Stimulated activated naive B cell treated with anti-CD40 and anti-IgM and Interleukin-4, amounts not matched to agents 10 μg/mL and 1 μg/mL and 100 μg/mL, for 72 hours (primary cell): ENCODE data around the gene SOAT2.
A peak's percentile ranks its signal among the peaks of the same experiment; 100 is the strongest.
"Not testable (repeated sequence)": the region's sequence is repeated elsewhere in the genome, so short reads cannot be mapped to it uniquely, and the experiment has no call there.

Experiments used
- ATAC-seq, 2 donors: fragments of 150-1000 bp; cut with Tn5 transposase; replicated peaks; 2 replicates each; pipeline ENCODE4 v1.10.0; 2021; ENCODE audit warnings: moderate library complexity in 1 of 2
- DNase-seq: peaks from one replicate; pipeline ENCODE4 v3.0.0; 2021
- H3K27ac Mint-ChIP-seq: one replicate; pipeline ENCODE4 v1.8.0; 2022; ENCODE audit warnings: mild to moderate bottlenecking, mixed read lengths
- H3K27me3 Mint-ChIP-seq, 2 donors: one replicate each; pipeline ENCODE4 v1.8.0; 2022; ENCODE audit warnings: mixed read lengths in 2 of 2
- H3K36me3 Mint-ChIP-seq, 2 donors: one replicate each; pipeline ENCODE4 v1.8.0; 2022; ENCODE audit warnings: mixed read lengths in 2 of 2, mild to moderate bottlenecking in 1 of 2
- H3K4me1 Mint-ChIP-seq, 2 donors: one replicate each; pipeline ENCODE4 v1.8.0; 2022; ENCODE audit warnings: mixed read lengths in 2 of 2, mild to moderate bottlenecking in 1 of 2
- H3K4me3 Mint-ChIP-seq, 2 donors: one replicate each; pipeline ENCODE4 v1.8.0; 2022; ENCODE audit warnings: mild to moderate bottlenecking in 2 of 2, mixed read lengths in 2 of 2, moderate library complexity in 1 of 2
- H3K9me3 Mint-ChIP-seq, 2 donors: one replicate each; pipeline ENCODE4 v1.8.0; 2022; ENCODE audit warnings: mixed read lengths in 2 of 2, mild to moderate bottlenecking in 1 of 2

The SOAT2 gene

DNA sequence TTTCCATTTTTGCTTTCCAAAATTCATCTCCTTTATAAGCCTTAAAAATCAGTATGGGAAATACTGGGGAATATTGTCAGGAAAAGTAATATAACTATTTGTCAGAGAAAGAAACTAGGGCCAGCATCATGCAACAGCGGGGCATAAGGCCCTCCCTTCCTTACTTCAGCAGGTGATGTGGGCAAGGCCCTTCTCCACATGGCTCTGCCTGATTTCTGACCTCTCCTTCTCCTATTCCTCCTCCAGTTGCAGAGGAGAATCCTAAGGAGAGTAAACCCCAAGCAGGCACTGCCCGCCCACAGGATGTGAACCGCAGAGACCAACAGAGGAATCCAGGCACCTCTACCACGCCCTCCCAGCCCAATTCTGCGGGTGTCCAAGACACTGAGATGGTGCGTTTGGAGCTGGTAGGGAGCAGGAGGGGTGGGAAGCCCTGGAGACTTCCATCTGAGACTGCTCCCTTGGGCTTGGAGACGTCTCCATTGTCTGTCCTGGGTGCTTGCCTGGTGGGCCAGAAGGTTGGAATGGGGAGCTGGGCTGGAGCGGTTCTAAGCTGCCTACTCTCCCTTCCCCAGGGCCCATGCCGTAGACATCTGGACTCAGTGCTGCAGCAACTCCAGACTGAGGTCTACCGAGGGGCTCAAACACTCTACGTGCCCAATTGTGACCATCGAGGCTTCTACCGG lies 2.7 kb upstream of the SOAT2 start:
- H3K4me1 Mint-ChIP-seq: peaks cover 33 to 54% of the 10 kb centered on the region in 2 donors
- H3K4me3 Mint-ChIP-seq: no peak overlapping the region
- no peak overlapping the region for H3K27ac Mint-ChIP-seq
- peaks cover 21 to 30% of the 10 kb centered on the region in 2 donors for H3K27me3 Mint-ChIP-seq
- H3K36me3 Mint-ChIP-seq: no peaks in the 10 kb centered on the region
- no peaks in the 10 kb centered on the region for H3K9me3 Mint-ChIP-seq
- ATAC-seq (no peak), DNase-seq (no peak)

DNA sequence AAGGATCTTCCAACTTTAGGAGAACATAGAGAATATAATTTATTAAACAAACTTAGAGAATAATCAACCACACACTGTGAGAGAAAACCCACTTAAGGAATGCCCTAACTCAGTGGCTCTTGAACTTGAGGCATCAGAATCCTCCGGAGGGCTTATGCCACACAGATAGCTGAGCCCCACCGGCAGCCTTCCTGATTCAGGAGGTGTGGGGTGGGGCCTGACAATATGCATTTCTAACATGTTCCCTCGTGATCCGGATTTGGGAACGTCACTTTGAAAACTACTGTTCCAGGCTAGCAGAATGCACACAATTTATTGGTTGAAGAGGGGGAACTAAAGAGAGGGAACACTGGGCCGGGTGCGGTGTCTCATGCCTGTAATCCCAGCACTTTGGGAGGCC lies 2.0 kb upstream of the SOAT2 start:
- Mint-ChIP-seq H3K4me1 (peaks cover 33 to 54% of the 10 kb centered on the region in 2 donors), H3K27me3 (peaks cover 17 to 26% of the 10 kb centered on the region in 2 donors), H3K4me3 (no peak overlapping the region), H3K27ac (no peak overlapping the region), H3K9me3 (no peaks in the 10 kb centered on the region), H3K36me3 (no peaks in the 10 kb centered on the region)
- DNase-seq: no peak
- ATAC-seq: no peak

DNA sequence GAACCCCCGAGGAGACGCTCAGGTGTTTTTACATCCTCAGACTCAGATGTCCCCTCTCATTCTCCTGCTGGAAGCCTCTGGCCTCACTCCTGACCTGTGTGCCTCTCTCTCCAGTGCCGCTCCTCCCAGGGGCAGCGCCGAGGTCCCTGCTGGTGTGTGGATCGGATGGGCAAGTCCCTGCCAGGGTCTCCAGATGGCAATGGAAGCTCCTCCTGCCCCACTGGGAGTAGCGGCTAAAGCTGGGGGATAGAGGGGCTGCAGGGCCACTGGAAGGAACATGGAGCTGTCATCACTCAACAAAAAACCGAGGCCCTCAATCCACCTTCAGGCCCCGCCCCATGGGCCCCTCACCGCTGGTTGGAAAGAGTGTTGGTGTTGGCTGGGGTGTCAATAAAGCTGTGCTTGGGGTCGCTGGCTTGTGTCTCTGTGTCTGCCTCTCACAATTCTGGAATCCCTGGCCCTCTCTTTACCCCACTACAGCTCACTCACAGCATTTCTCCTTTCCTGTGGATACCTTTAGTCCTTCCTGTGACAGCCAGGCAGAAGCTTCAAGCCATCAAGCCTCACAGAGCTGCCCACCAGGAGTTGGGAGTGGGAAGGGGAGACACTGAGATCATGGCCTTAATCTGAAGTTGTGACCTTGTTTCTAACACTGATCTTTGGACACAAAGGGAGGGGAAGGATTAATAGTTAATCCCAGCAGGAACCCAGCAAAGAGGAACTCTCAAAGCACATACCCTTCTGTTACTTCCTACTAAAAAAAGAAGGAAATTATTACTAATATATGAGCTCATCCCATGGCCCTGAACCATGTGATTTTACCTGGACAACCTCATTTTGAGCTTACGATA lies 1.1 kb upstream of the SOAT2 start:
- H3K27me3 Mint-ChIP-seq: peaks cover 8 to 17% of the 10 kb centered on the region in 2 donors
- DNase-seq (no peak), ATAC-seq (no peak)
- no peaks in the 10 kb centered on the region for H3K36me3 Mint-ChIP-seq
- H3K9me3 Mint-ChIP-seq: no peaks in the 10 kb centered on the region
- no peak overlapping the region for H3K27ac Mint-ChIP-seq
- H3K4me3 Mint-ChIP-seq: no peak overlapping the region
- H3K4me1 Mint-ChIP-seq: peaks cover 30 to 50% of the 10 kb centered on the region in 2 donors

DNA sequence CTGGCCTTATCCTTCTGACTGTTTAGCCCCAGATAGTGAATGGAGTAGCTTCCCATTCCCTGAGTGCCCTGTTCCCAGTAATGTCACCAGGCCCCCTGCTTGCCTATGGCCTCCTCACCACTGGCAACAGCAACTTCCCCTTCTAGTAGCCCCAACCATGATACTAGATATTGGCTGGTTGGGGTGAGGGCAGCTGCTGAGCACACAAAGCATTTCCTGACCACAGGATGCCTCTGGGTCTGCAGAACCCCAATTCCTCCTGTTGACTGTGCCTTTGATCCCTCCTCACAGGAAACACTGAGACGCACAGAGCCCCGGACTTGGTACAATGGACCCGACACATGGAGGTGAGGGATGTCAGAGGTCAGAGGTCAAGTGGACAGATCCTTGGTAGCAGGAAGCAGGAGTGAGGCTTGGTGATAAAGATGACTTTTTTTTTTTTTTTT lies 597 bp downstream of the SOAT2 start:
- Mint-ChIP-seq H3K9me3 (no peaks in the 10 kb centered on the region), H3K4me3 (no peak overlapping the region), H3K36me3 (no peaks in the 10 kb centered on the region), H3K27ac (no peak overlapping the region), H3K4me1 (peaks cover 17 to 32% of the 10 kb centered on the region in 2 donors), H3K27me3 (no peaks in the 10 kb centered on the region)
- ATAC-seq (peak; percentile 19 to 35), DNase-seq (no peak)

DNA sequence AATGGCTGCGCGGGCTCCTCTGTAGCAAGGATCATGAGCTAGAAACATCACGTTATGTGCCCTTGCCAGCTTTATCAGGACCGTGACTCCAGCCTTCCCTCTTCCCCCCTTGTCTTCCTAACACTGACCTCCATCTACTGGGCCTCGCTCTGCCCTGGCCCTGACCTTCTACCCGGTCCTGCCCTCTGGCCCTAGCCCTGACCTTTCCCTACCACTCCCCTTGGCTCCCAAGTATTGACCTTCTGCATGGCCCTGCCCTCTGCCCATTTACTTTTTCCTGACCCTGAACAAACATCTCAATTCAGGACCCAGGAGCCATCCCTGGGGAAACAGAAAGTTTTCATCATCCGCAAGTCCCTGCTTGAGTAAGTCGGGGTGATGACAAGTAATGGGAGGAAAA lies 2.0 kb downstream of the SOAT2 start:
- no peaks in the 10 kb centered on the region for H3K27me3 Mint-ChIP-seq
- no peaks in the 10 kb centered on the region for H3K36me3 Mint-ChIP-seq
- no peak overlapping the region for H3K27ac Mint-ChIP-seq
- no peak overlapping the region for H3K4me3 Mint-ChIP-seq
- no peak for DNase-seq
- H3K9me3 Mint-ChIP-seq: no peaks in the 10 kb centered on the region
- H3K4me1 Mint-ChIP-seq: peaks cover 12 to 26% of the 10 kb centered on the region in 2 donors
- ATAC-seq: no peak

DNA sequence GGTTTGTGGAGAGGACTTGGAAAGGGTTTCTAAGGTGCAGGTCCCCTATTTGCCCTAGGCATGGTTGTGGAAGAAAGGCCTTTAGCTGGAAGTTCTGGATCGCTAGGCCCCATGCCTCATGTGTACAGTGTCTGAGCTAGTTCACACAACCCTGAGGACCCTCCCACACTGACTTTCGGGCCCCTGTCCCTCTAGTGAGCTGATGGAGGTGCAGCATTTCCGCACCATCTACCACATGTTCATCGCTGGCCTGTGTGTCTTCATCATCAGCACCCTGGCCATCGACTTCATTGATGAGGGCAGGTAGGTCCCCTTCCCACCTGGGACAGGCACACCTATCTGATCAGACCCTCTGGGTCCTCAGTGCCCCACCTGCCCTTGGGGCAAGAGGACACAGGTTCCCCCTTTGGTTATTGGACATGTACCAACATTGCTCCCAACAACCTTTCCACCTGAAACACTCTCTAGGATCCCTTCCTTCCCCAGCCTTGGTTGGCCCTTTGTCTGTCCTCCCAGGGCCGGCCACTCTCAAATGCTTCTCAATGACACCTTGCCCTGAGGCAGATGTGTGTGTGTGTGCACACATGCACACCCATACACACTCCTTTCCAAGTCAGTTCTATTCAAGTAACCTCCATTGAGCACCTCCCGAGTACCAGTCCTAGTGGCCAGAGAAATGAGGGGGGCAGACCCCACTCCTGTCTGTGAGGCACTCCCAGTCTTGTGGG lies 2.6 kb downstream of the SOAT2 start:
- Mint-ChIP-seq H3K9me3 (no peaks in the 10 kb centered on the region), H3K27ac (no peak overlapping the region), H3K4me1 (peaks cover 12 to 26% of the 10 kb centered on the region in 2 donors), H3K27me3 (no peaks in the 10 kb centered on the region), H3K36me3 (no peaks in the 10 kb centered on the region), H3K4me3 (no peak overlapping the region)
- ATAC-seq (no peak), DNase-seq (no peak)

DNA sequence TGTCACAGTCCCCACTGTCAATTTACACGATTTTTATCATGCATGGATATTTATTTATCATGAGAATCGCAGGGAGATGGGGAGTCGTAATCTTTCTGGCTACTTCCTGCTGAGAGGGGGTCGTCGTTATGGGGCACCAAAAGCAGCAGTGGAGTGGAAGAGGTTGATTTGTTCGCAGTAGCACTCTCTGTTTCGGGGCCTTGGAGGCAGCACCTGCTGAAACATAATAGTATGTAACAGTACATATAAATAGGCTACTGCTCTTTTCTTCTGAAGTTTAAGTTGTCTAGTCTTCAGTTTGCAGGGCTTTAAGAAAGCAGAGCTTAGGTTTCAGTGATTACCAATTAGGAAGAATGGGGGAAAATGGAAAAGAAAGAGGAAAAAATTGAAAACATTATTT lies 3.8 kb downstream of the SOAT2 start:
- no peak for DNase-seq
- no peaks in the 10 kb centered on the region for H3K27me3 Mint-ChIP-seq
- no peak overlapping the region for H3K27ac Mint-ChIP-seq

DNA sequence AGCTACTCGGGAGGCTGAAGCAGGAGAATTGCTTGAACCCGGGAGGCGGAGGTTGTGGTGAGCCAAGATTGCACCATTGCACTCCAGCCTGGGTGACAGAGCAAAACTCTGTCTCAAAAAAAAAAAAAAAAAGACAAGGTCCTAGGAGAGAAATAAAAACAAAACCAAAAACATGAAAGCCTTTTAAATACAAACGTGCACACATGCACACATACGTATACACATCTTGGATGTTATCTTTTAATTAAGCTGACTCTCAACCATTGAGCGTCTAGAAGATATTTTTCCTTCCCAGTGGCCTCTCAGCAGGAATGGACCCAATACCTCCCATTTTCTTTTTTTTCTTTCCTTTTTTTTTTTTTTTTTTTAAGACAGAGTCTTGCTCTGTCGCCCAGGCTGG lies 9.1 kb downstream of the SOAT2 start:
- DNase-seq, H3K4me3 Mint-ChIP-seq, H3K36me3 Mint-ChIP-seq, ATAC-seq, H3K27me3 Mint-ChIP-seq, H3K9me3 Mint-ChIP-seq, H3K4me1 Mint-ChIP-seq, H3K27ac Mint-ChIP-seq: not testable (repeated sequence)

More for the DNA sequence above, 3.8 kb downstream of the SOAT2 start:
- peaks cover 12 to 26% of the 10 kb centered on the region in 2 donors for H3K4me1 Mint-ChIP-seq
- no peak overlapping the region for H3K4me3 Mint-ChIP-seq
- no peak for ATAC-seq
- H3K36me3 Mint-ChIP-seq: no peaks in the 10 kb centered on the region
- H3K9me3 Mint-ChIP-seq: no peaks in the 10 kb centered on the region

DNA sequence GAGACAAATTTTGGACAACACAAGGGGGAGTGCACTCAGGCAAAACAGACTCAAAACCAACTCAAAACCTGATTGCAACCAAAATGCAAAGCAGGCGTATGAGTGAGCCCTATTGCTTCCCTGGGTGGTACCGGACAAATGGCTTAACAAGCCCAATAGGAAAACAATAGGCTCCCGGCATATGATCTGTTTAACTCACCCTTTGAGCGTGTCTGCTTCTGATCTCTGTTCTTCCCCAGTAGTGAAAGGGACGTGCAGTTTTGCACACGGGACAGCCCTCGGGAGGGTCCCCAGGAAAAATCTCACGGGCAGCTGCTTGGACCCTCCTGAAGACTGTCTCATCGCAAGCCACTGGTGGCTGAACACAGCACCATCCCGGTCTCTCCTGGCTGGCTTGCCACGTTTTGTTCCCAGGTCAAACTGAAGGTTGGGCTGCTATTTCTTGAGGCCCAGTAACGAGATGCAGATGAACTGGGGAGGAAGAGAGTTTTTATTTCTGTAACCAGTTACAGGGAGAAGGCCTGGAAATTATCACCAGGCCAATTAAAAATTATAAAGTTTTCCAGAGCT lies 9.9 kb downstream of the SOAT2 start:
- Mint-ChIP-seq H3K9me3 (no peaks in the 10 kb centered on the region), H3K27me3 (no peaks in the 10 kb centered on the region), H3K36me3 (no peaks in the 10 kb centered on the region), H3K27ac (no peak overlapping the region), H3K4me1 (no peaks in the 10 kb centered on the region), H3K4me3 (no peak overlapping the region)
- DNase-seq (no peak), ATAC-seq (no peak)

DNA sequence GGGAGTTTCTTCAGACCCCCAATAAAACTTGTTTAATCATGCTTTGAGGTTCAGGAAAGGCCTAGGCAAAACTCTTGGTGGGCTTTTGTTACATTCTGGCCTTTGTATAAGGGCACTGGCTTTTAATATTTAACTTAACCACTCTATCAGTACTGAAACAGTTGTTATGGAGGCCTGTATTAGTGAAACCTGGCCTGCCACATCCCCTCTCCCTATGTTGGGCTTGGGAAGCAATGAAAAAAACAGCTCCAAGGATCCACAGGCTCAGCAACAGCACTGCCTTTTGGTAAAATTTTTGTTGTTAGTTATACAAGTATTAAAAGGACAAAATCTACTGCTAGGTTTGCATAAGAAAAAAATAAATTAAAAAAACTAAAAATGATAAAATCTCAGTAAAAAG lies 10.7 kb downstream of the SOAT2 start:
- no peaks in the 10 kb centered on the region for H3K36me3 Mint-ChIP-seq
- no peak overlapping the region for H3K27ac Mint-ChIP-seq
- no peaks in the 10 kb centered on the region for H3K27me3 Mint-ChIP-seq
- H3K4me1 Mint-ChIP-seq: no peaks in the 10 kb centered on the region
- no peak overlapping the region for H3K4me3 Mint-ChIP-seq
- ATAC-seq (no peak), DNase-seq (no peak)
- no peaks in the 10 kb centered on the region for H3K9me3 Mint-ChIP-seq

DNA sequence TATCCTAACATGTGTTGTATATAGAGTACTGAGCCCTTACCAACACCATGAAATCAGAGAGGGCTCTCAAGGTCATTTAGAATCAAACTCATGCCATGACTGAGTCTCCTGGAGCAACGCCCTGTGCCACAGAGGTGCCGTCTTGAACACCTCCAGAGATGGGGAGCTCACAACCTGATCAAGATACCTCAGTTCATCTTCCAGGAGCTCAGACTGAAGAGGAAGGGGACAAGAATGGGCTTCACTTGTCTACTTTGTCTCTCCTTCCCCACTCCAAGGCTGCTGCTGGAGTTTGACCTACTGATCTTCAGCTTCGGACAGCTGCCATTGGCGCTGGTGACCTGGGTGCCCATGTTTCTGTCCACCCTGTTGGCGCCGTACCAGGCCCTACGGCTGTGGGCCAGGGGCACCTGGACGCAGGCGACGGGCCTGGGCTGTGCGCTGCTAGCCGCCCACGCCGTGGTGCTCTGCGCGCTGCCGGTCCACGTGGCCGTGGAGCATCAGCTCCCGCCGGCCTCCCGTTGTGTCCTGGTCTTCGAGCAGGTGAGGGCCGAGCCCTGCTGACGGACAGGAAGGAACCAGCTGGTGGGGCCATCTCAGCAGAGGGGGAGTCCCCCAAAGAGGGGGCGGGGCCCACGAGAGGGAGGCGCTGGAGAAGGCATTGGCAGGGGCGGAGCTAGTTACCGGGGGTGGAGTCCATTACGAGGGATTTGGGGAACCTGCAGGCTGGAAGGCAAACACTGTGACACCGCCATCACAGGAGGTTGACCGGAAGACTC lies 12.0 kb downstream of the SOAT2 start:
- H3K9me3 Mint-ChIP-seq: no peaks in the 10 kb centered on the region

DNA sequence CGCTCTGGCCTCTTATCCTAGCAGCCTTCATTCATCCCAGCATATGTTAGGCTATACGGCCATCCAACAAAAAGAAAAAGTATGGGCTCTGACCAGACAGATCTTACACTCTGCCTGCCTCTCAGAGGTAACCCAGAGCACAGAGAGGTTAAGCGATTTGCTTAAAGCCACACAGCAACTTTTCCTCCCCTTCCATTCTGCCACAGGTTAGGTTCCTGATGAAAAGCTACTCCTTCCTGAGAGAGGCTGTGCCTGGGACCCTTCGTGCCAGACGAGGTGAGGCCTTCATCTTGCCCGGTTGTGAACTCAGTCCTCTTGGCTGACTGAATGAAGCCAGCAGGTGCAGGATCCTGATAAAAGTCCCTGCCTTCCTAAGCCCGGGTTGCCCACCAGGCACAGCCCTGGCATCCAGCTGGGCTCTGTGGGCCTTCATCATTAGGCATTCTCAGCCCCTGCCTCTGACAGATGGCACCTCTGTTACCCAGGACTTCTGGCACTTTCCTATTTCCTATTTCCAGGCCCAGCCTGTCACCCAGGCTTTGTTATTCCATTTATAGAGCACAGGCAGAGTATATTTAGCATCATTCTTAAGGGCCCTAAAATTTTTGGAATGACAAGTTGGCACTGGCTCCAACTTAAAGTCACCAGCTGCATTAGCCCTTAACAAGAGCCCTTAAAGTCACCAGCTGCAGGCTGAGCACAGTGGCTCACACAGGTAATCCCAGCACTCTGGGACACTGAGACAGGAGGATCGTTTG lies 12.8 kb downstream of the SOAT2 start:
- Mint-ChIP-seq H3K9me3 (no peaks in the 10 kb centered on the region), H3K27me3 (no peaks in the 10 kb centered on the region), H3K4me1 (no peaks in the 10 kb centered on the region), H3K27ac (no peak overlapping the region), H3K36me3 (no peaks in the 10 kb centered on the region), H3K4me3 (no peak overlapping the region)
- DNase-seq (no peak), ATAC-seq (no peak)

More for the DNA sequence above, 12.0 kb downstream of the SOAT2 start:
- Mint-ChIP-seq H3K4me3 (no peak overlapping the region), H3K27ac (no peak overlapping the region), H3K4me1 (no peaks in the 10 kb centered on the region), H3K27me3 (no peaks in the 10 kb centered on the region), H3K36me3 (no peaks in the 10 kb centered on the region)
- DNase-seq: no peak
- peak in 1 of 2 donors; percentile 45 for ATAC-seq

DNA sequence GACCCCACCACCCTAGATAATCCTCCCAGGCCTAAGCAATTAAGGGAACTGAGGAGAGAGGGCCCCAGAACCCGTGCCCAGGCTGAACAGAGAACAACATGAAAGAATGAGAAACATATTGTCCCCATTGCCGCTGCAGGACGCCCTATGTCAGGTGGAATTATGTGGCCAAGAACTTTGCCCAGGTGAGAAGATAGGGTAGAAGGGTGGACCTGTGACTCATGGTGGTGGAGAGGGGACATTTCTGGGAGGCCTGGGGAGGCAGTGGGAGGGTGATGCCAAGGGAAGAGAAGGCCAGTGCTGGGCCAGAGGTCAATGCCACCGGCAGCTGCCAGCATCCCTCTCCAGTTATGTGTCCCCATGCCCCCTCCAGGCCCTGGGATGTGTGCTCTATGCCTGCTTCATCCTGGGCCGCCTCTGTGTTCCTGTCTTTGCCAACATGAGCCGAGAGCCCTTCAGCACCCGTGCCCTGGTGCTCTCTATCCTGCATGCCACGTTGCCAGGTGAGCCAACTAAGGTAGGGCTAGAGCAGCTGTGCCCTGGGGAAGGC lies 15.5 kb downstream of the SOAT2 start:
- Mint-ChIP-seq H3K36me3 (no peaks in the 10 kb centered on the region), H3K4me3 (no peak overlapping the region), H3K27me3 (no peaks in the 10 kb centered on the region), H3K27ac (no peak overlapping the region), H3K9me3 (no peaks in the 10 kb centered on the region), H3K4me1 (no peaks in the 10 kb centered on the region)
- ATAC-seq (no peak), DNase-seq (no peak)
